Activated CD8-positive, alpha-beta T cell treated with anti-CD3 and anti-CD28 coated beads for 36 hours (primary cell): Measurements from ENCODE around the gene ST6GALNAC4. TPM values are rescaled to one million over a fixed set of nuclear protein-coding genes. Genes with fewer than 3 reads are reported as not detected.

ENCODE experiments used
- ATAC-seq: fragments of 200-7000 bp; cut with Tn5 transposase; one replicate; pipeline ENCODE4 v1.10.0; 2021; ENCODE audit warnings: mild to moderate bottlenecking, moderate library complexity
- CTCF ChIA-PET: fragments of 350-600 bp; sonication (Branson Sonifier 250); formaldehyde crosslinking; loops from one replicate; lab custom pipeline; 2021; ENCODE audit warnings: antibody characterized with exemption; lab: Charles Lee
- POLR2A ChIA-PET: fragments of 350-600 bp; sonication (Branson Sonifier 250); formaldehyde crosslinking; loops from one replicate; lab custom pipeline; 2021; ENCODE audit warnings: antibody characterized with exemption; lab: Charles Lee
- DNase-seq: peaks from one replicate; pipeline ENCODE4 v3.0.0-alpha.2; 2020
- H3K27ac Mint-ChIP-seq: one replicate; pipeline ENCODE4 v1.8.0; 2021; ENCODE audit warnings: mild to moderate bottlenecking, mixed read lengths
- H3K27me3 Mint-ChIP-seq: one replicate; pipeline ENCODE4 v1.8.0; 2021; ENCODE audit warnings: mixed read lengths
- H3K36me3 Mint-ChIP-seq: one replicate; pipeline ENCODE4 v1.8.0; 2021; ENCODE audit warnings: low read depth, mixed read lengths
- H3K4me1 Mint-ChIP-seq: one replicate; pipeline ENCODE4 v1.8.0; 2021; ENCODE audit warnings: low read depth, mixed read lengths
- H3K4me3 Mint-ChIP-seq: one replicate; pipeline ENCODE4 v1.8.0; 2021; ENCODE audit warnings: mild to moderate bottlenecking, moderate library complexity, mixed read lengths
- H3K9me3 Mint-ChIP-seq: one replicate; pipeline ENCODE4 v1.8.0; 2021; ENCODE audit warnings: mixed read lengths
- intact Hi-C: fragments of 100-400 bp; cut with micrococcal nuclease; formaldehyde crosslinking; loops from one replicate; pipeline ENCODE4 v1.10.0; 2022
- total RNA-seq, 2 experiments: library from RNA; stranded (reverse); gene quantifications; one replicate each; pipeline ENCODE4 v1.2.3, GENCODE V29; 2021
- TF ChIP-seq, protein P1 (sequence below): fragments of 200-600 bp; IDR thresholded peaks from one replicate; pipeline ENCODE4 v1.8.0; 2022; ENCODE audit warnings: antibody characterized with exemption, mild to moderate bottlenecking

Gene ST6GALNAC4
- total RNA-seq, 2 experiments from 2014 or later, result 34.3 to 34.9 TPM

DNA sequence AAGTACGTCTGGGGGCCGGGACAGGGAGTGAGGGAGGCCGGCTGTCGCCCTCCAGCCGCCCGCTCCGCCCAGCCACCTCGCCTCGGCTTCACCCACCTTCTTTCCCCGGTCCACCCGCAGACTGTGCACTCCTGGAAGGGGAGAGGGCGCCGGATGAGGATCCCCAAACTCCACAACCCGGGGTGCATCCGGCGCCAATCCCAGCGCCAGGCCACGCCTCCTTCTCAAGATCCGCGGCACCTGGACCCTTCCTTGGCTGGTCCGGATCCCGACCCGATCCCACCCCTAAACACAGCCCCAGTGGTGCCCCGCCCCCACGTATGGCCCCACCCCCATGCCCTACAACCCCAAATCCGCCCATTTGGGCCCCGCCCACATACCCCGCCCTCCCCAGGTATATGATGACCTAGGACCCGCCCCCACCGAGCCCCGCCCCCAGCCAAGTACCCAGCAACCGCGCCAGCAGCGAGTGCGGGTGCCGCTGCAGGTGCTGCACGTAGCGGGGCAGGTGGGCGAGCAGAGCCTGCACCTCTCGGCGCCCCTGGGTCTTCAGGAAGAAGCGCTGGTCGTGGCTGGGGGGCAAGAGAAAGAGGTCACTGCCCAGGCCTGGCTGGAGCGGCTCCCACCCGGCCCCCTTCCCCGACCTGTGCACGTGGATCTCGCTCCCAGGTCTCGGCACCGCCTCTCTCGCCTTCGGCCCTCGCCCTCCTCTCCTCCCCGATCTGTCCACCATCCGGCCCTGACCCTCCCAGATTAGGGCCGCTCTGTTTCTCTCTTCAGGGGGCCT, 10.6 kb upstream of the ST6GALNAC4 start:
- Mint-ChIP-seq H3K4me1 (peaks cover 24% of the 10 kb centered on the region), H3K4me3 (peak overlapping the region; percentile 66), H3K36me3 (peaks cover 2% of the 10 kb centered on the region), H3K27me3 (peaks cover 4% of the 10 kb centered on the region), H3K27ac (no peak overlapping the region), H3K9me3 (no peaks in the 10 kb centered on the region)
- TF ChIP-seq, protein P1, sequence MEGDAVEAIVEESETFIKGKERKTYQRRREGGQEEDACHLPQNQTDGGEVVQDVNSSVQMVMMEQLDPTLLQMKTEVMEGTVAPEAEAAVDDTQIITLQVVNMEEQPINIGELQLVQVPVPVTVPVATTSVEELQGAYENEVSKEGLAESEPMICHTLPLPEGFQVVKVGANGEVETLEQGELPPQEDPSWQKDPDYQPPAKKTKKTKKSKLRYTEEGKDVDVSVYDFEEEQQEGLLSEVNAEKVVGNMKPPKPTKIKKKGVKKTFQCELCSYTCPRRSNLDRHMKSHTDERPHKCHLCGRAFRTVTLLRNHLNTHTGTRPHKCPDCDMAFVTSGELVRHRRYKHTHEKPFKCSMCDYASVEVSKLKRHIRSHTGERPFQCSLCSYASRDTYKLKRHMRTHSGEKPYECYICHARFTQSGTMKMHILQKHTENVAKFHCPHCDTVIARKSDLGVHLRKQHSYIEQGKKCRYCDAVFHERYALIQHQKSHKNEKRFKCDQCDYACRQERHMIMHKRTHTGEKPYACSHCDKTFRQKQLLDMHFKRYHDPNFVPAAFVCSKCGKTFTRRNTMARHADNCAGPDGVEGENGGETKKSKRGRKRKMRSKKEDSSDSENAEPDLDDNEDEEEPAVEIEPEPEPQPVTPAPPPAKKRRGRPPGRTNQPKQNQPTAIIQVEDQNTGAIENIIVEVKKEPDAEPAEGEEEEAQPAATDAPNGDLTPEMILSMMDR, result no peak
- ChIA-PET POLR2A (interaction anchor here (0.6 to 1.9 kb wide), 2 partner anchors 10 to 161 kb away, joined by 3 to 13 read pairs; partner anchors contain the start of gene DPM2), CTCF (interaction anchor here (0.6 kb wide), 1 partner anchor 38 kb away, joined by 3 read pairs; no protein-coding TSS in a partner anchor)
- ATAC-seq (peak; percentile 47), DNase-seq (peak; percentile 88)
- intact Hi-C loops, result no loop called here

DNA sequence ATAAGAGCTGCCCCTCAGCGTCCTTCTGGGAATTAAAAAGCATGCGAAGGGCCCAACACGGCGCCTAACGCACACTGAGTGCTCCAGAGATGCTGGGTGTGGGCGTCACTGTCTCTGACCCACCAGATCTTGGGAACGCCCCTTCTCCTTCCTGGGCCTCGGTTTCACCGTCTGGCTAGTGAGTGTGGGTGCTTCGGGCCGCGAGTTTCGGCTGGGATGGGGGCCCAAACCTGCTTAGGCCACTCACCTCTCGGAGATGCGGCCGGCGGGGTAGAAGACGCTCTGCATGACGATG, 10.0 kb upstream of the ST6GALNAC4 start:
- peak overlapping the region; percentile 66 for H3K4me3 Mint-ChIP-seq
- DNase-seq (peak; percentile 58), ATAC-seq (peak; percentile 10)
- H3K27me3 Mint-ChIP-seq, result peaks cover 4% of the 10 kb centered on the region
- H3K27ac Mint-ChIP-seq, result no peak overlapping the region
- peaks cover 24% of the 10 kb centered on the region for H3K4me1 Mint-ChIP-seq
- CTCF ChIA-PET, result interaction anchor here (1.2 kb wide), 1 partner anchor 57 kb away, joined by 5 read pairs; no protein-coding TSS in a partner anchor
- intact Hi-C loops, result no loop called here
- H3K9me3 Mint-ChIP-seq, result no peaks in the 10 kb centered on the region
- peaks cover 2% of the 10 kb centered on the region for H3K36me3 Mint-ChIP-seq
- TF ChIP-seq, protein P1, result no peak
- POLR2A ChIA-PET, result no interaction called here

DNA sequence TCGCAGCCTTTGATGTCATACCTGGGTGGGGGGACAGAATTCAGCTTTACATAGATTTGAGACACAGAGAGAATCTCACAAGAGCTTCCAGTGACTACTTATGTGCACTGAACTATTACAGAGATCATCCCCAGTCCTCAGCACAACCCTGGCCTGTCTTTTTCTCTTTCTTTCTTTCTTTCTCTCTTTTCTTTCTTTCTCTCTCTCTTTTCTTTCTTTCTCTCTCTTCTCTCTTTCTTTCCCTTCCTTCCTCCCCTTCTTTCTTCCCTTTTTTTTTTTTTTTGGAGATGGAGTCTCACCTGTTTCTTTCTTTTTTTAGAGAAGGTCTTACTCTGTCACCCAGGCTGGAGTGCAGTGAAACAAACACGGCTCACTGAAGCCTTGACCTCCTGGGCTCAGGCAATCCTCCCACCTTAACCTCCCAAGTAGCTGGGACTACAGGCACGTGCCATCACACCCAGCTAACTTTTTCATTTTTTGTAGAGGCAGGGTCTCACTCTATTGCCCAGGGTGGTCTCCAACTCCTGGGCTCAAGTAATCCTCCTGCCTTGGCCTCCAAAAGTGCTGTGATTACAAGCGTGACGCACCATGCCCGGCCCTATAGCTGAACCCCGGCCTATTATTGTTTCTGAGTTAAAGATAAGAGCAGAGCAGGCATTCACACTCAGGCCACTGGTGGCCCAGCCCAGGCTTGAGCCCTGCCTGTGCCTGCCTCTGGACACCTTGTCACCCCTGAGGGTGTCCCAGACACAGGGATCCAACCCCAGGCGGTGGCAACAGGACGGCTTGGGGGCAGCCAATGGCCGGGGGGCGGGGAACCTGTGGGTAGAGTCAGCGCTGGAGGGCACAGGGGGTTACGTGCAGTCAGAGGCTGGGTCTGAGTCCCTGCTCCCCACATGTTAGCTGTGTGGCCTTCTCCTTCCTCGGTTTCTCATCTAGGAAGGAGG, 9.4 kb upstream of the ST6GALNAC4 start:
- no peak for ATAC-seq
- H3K36me3 Mint-ChIP-seq, result no peaks in the 10 kb centered on the region
- peaks cover 4% of the 10 kb centered on the region for H3K27me3 Mint-ChIP-seq
- H3K4me3 Mint-ChIP-seq, result peak overlapping the region; percentile 66
- CTCF ChIA-PET, result interaction anchor here (1.1 to 1.3 kb wide), 4 partner anchors 56 to 400 kb away, joined by 3 to 5 read pairs (median 4); partner anchors contain the start of gene TOR2A
- intact Hi-C loops, result no loop called here
- DNase-seq, result no peak
- H3K9me3 Mint-ChIP-seq, result no peaks in the 10 kb centered on the region
- TF ChIP-seq, protein P1, result no peak
- no peak overlapping the region for H3K27ac Mint-ChIP-seq
- peaks cover 22% of the 10 kb centered on the region for H3K4me1 Mint-ChIP-seq
- POLR2A ChIA-PET, result interaction anchor here (0.6 to 1.1 kb wide), 4 partner anchors 9 to 150 kb away, joined by 3 to 5 read pairs (median 4); partner anchors contain the start of gene ST6GALNAC4

DNA sequence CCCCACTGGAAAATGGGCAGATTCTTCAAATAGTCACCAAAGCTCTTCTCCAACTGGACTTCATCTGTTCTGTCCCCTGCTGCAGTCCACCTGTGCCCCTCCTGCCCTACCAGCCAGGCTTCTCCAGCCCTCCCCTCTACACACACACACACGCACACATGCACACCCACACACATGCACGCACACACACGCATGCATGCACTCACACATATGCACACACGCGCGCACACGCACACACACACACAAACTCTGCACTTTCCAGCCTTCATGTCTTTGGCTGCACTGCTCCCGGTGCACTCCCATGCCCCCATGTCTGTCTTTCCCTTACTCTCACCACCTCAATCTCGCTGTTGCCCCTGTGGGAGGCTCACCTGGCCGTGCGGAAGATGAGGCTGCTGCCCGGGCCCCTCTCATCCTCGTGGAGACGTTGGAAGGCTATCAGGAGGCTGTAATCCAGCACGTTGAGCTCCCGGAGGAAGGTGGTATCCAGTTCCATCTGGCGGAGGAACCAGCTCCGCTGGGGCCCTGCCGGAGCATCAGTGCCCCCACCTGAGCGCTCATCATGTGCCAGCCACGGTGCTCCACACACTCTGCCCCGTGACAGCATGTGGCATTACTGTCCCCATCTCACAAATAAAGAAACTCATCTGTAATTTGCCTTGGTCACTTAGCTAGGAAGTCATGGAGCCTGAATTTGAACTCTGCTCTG, 8.0 kb upstream of the ST6GALNAC4 start:
- CTCF ChIA-PET, result interaction anchor here (0.8 to 1.7 kb wide), 4 partner anchors 18 to 399 kb away, joined by 3 to 5 read pairs (median 4); partner anchors contain the start of gene TOR2A
- ATAC-seq (no peak), DNase-seq (no peak)
- Mint-ChIP-seq H3K36me3 (no peaks in the 10 kb centered on the region), H3K27me3 (peaks cover 4% of the 10 kb centered on the region), H3K4me1 (peaks cover 15% of the 10 kb centered on the region), H3K27ac (no peak overlapping the region), H3K9me3 (no peaks in the 10 kb centered on the region), H3K4me3 (no peak overlapping the region)
- POLR2A ChIA-PET, result interaction anchor here (1.5 kb wide), 1 partner anchor 136 kb away, joined by 4 read pairs; no protein-coding TSS in a partner anchor
- TF ChIP-seq, protein P1, result no peak
- intact Hi-C loops, result no loop called here
